IMR-90 (cell line): Measurements from ENCODE around the gene OSBPL9. TPM values are rescaled to one million over a fixed set of nuclear protein-coding genes. Genes with fewer than 3 reads are reported as not detected.

Experiments
- ATAC-seq: fragments of 200-7000 bp; cut with Tn5 transposase; 2 replicates; pipeline ENCODE4 v1.9.1; 2020; ENCODE audit warnings: low read depth, mild to moderate bottlenecking, moderate library complexity
- BruUV-seq: library from RNA; stranded (reverse); fragments of 400-500 nt; replicated peaks from 2 replicates; lab custom pipeline; 2021; lab: Mats Ljungman, UMichigan
- CTCF ChIA-PET: fragments of 300-600 bp; formaldehyde crosslinking; extraction: SDS; loops from one replicate; lab custom pipeline; 2021; ENCODE audit warnings: antibody characterized with exemption; lab: Yijun Ruan, JAX
- POLR2A ChIA-PET: fragments of 300-600 bp; sonication (Branson Sonifier 250); formaldehyde crosslinking; loops from one replicate; lab custom pipeline; 2022; ENCODE audit warnings: antibody characterized with exemption; ENCODE audit not compliant: unreplicated experiment; lab: Charles Lee
- DNase-seq: peaks from one replicate; pipeline ENCODE4 v3.0.0; 2013
- H2AFZ ChIP-seq: replicated peaks from 2 replicates; pipeline ENCODE3; 2013; ENCODE audit warnings: low read length, mild to moderate bottlenecking; ENCODE audit not compliant: poor library complexity
- H2AK5ac ChIP-seq: 2 replicates; pipeline ENCODE4 v1.6.1; 2013; ENCODE audit warnings: low read depth, low read length, inconsistent platforms
- H2AK9ac ChIP-seq: replicated peaks from 2 replicates; pipeline ENCODE3; 2013; ENCODE audit warnings: mild to moderate bottlenecking, low read depth, low read length, moderate library complexity; ENCODE audit not compliant: poor library complexity
- H2BK120ac ChIP-seq: 2 replicates; pipeline ENCODE4 v1.6.1; 2013; ENCODE audit warnings: low read depth, low read length, inconsistent platforms
- H2BK15ac ChIP-seq: 3 replicates; pipeline ENCODE4 v1.6.1; 2013; ENCODE audit warnings: low read depth, low read length, inconsistent platforms
- H2BK20ac ChIP-seq: 2 replicates; pipeline ENCODE4 v1.6.1; 2013; ENCODE audit warnings: low read depth, mild to moderate bottlenecking, inconsistent platforms, low read length, moderate library complexity
- H2BK5ac ChIP-seq: 2 replicates; pipeline ENCODE4 v1.6.1; 2013; ENCODE audit warnings: mild to moderate bottlenecking, low read depth, low read length, inconsistent platforms; ENCODE audit not compliant: poor library complexity, severe bottlenecking
- H3K14ac ChIP-seq: replicated peaks from 2 replicates; pipeline ENCODE4 v1.6.1; 2013; ENCODE audit warnings: low read depth, low read length, inconsistent platforms
- H3K18ac ChIP-seq: 2 replicates; pipeline ENCODE4 v1.6.1; 2013; ENCODE audit warnings: low read depth, low read length, control low read depth
- H3K23ac ChIP-seq: 2 replicates; pipeline ENCODE4 v1.6.1; 2013; ENCODE audit warnings: low read depth, low read length, inconsistent platforms
- H3K27ac ChIP-seq: 2 replicates; pipeline ENCODE4 v1.5.1; 2013; ENCODE audit warnings: mild to moderate bottlenecking, control low read depth, low read length; ENCODE audit not compliant: insufficient read depth
- H3K27me3 ChIP-seq: 2 replicates; pipeline ENCODE4 v1.6.1; 2013; ENCODE audit warnings: low read length; ENCODE audit not compliant: control insufficient read depth, insufficient read depth
- H3K36me3 ChIP-seq: 2 replicates; pipeline ENCODE4 v1.6.1; 2013; ENCODE audit warnings: low read length, mixed read lengths; ENCODE audit not compliant: control insufficient read depth, insufficient read depth
- H3K4ac ChIP-seq: 2 replicates; pipeline ENCODE4 v1.6.1; 2013; ENCODE audit warnings: low read depth, low read length, inconsistent platforms
- H3K4me1 ChIP-seq: 2 replicates; pipeline ENCODE4 v1.6.1; 2013; ENCODE audit warnings: low read length, mixed read lengths; ENCODE audit not compliant: control insufficient read depth, insufficient read depth
- H3K4me2 ChIP-seq: 2 replicates; pipeline ENCODE4 v1.6.1; 2013; ENCODE audit warnings: low read depth, mild to moderate bottlenecking, control low read depth, low read length, moderate library complexity
- H3K4me3 ChIP-seq: 2 replicates; pipeline ENCODE4 v1.5.1; 2013; ENCODE audit warnings: low read depth, mild to moderate bottlenecking, control low read depth, low read length, moderate library complexity; ENCODE audit not compliant: insufficient read depth
- H3K56ac ChIP-seq: 2 replicates; pipeline ENCODE4 v1.6.1; 2013; ENCODE audit warnings: low read length, inconsistent platforms; ENCODE audit not compliant: insufficient read depth; ENCODE audit errors: extremely low read depth
- H3K79me1 ChIP-seq, 2 experiments: 2 replicates each; pipeline ENCODE4 v1.6.1; 2013; ENCODE audit warnings: low read length in 2 of 2, inconsistent platforms in 1 of 2, low read depth in 1 of 2
- H3K9ac ChIP-seq: 2 replicates; pipeline ENCODE4 v1.6.1; 2013; ENCODE audit warnings: low read depth, low read length, control low read depth
- H3K9me1 ChIP-seq: 2 replicates; pipeline ENCODE4 v1.6.1; 2013; ENCODE audit warnings: low read length, inconsistent platforms; ENCODE audit not compliant: insufficient read depth
- H3K9me3 ChIP-seq: 2 replicates; pipeline ENCODE4 v1.6.1; 2013; ENCODE audit warnings: low read length; ENCODE audit not compliant: control insufficient read depth, insufficient read depth
- H4K20me1 ChIP-seq: 2 replicates; pipeline ENCODE4 v1.6.1; 2013; ENCODE audit warnings: low read length, inconsistent platforms; ENCODE audit not compliant: insufficient read depth
- H4K5ac ChIP-seq: 2 replicates; pipeline ENCODE4 v1.6.1; 2013; ENCODE audit warnings: mild to moderate bottlenecking, low read depth, low read length, control low read depth
- H4K8ac ChIP-seq, 2 experiments: 2 replicates each; pipeline ENCODE4 v1.6.1; 2013; ENCODE audit warnings: low read depth in 2 of 2, low read length in 2 of 2, control low read depth in 1 of 2, inconsistent platforms in 1 of 2
- H4K91ac ChIP-seq: 2 replicates; pipeline ENCODE4 v1.6.1; 2013; ENCODE audit warnings: low read depth, low read length, inconsistent platforms; ENCODE audit not compliant: insufficient read depth
- BHLHE40 ChIP-seq: fragments of 150-350 bp; IDR thresholded peaks from 2 replicates; pipeline ENCODE4 v1.6.1; 2016; ENCODE audit warnings: mild to moderate bottlenecking, low read depth, low read length
- CEBPB ChIP-seq: IDR thresholded peaks from 2 replicates; pipeline ENCODE4 v1.6.1; 2012; ENCODE audit warnings: low read depth, low read length, improper control_type of control experiment
- CHD1 ChIP-seq: IDR thresholded peaks from 2 replicates; pipeline ENCODE4 v1.6.1; 2012; ENCODE audit warnings: low read depth, low read length, improper control_type of control experiment
- FOS ChIP-seq: fragments of 150-350 bp; IDR thresholded peaks from 2 replicates; pipeline ENCODE4 v1.6.1; 2016; ENCODE audit warnings: low read depth, low read length
- MAFK ChIP-seq: IDR thresholded peaks from 2 replicates; pipeline ENCODE4 v1.6.1; 2012; ENCODE audit warnings: low read depth, low read length, improper control_type of control experiment
- MAZ ChIP-seq: IDR thresholded peaks from 2 replicates; pipeline ENCODE4 v1.6.1; 2012; ENCODE audit warnings: low read depth, mild to moderate bottlenecking, low read length, improper control_type of control experiment, moderate library complexity, borderline replicate concordance
- MXI1 ChIP-seq: IDR thresholded peaks from 2 replicates; pipeline ENCODE4 v1.6.1; 2012; ENCODE audit warnings: low read depth, mild to moderate bottlenecking, low read length, moderate library complexity, borderline replicate concordance
- NFE2L2 ChIP-seq: fragments of 150-350 bp; IDR thresholded peaks from 2 replicates; pipeline ENCODE4 v1.6.1; 2016; ENCODE audit warnings: low read depth, mild to moderate bottlenecking, low read length
- POLR2A ChIP-seq: IDR thresholded peaks from 2 replicates; pipeline ENCODE4 v1.6.1; 2012; ENCODE audit warnings: mild to moderate bottlenecking, low read depth, low read length
- RAD21 ChIP-seq: IDR thresholded peaks from 2 replicates; pipeline ENCODE4 v1.6.1; 2012; ENCODE audit warnings: low read length, improper control_type of control experiment
- RCOR1 ChIP-seq: IDR thresholded peaks from 2 replicates; pipeline ENCODE4 v1.6.1; 2012; ENCODE audit warnings: mild to moderate bottlenecking, low read length, improper control_type of control experiment; ENCODE audit not compliant: insufficient replicate concordance
- RFX5 ChIP-seq: IDR thresholded peaks from 2 replicates; pipeline ENCODE4 v1.8.0; 2012; ENCODE audit warnings: low read depth, mild to moderate bottlenecking, low read length, moderate library complexity
- SMC3 ChIP-seq: fragments of 150-350 bp; IDR thresholded peaks from 2 replicates; pipeline ENCODE4 v1.6.1; 2016; ENCODE audit warnings: low read depth, mild to moderate bottlenecking, antibody characterized with exemption, low read length, moderate library complexity
- WGBS, 2 experiments: methylation state at CpG; one replicate each; pipeline versions ENCODE4 v1.1.5 to v1.1.7; 2013; ENCODE audit warnings: missing lambda C conversion rate in 2 of 2; ENCODE audit not compliant: insufficient read length in 1 of 2; ENCODE audit errors: extremely low coverage in 2 of 2; 5-methylcytosine and 5-hydroxymethylcytosine counted together
- dilution Hi-C: fragments of 300-500 bp; cut with HindIII; formaldehyde crosslinking; loops from one replicate; pipeline ENCODE4 v1.14.3; 2018; ENCODE audit warnings: low sequenced_read_pairs; ENCODE audit not compliant: unreplicated experiment
- in situ Hi-C: fragments of 300-500 bp; cut with MboI; formaldehyde crosslinking; loops from 3 replicates; pipeline ENCODE4 v1.14.3; 2019; ENCODE audit warnings: low sequenced_read_pairs, inconsistent platforms, mixed read lengths
- intact Hi-C: fragments of 100-400 bp; cut with micrococcal nuclease; formaldehyde crosslinking; loops from 2 replicates; pipeline ENCODE4 v1.10.0; 2022
- polyA plus RNA-seq, 3 experiments: library from polyadenylated mRNA; depleted of rRNA; stranded (reverse); fragments of >200 nt; gene quantifications; 2 replicates each; pipeline ENCODE4 v1.2.3, GENCODE V29; 2012; ENCODE audit warnings: low replicate concordance in 1 of 3
- total RNA-seq: library from RNA; depleted of rRNA; stranded (reverse); fragments of >200 nt; gene quantifications from 2 replicates; pipeline ENCODE4 v1.2.3, GENCODE V29; 2012
- TF ChIP-seq, protein P1 (sequence below): fragments of 150-350 bp; IDR thresholded peaks from 2 replicates; pipeline ENCODE4 v1.6.1; 2016; ENCODE audit warnings: low read depth, mild to moderate bottlenecking, low read length, moderate library complexity, borderline replicate concordance
- TF ChIP-seq, protein P2 (sequence below): fragments of 150-350 bp; IDR thresholded peaks from 2 replicates; pipeline ENCODE4 v1.6.1; 2017; ENCODE audit warnings: mild to moderate bottlenecking, antibody characterized with exemption, low read length, low read depth
- TF ChIP-seq, protein P3 (sequence below): conservative IDR thresholded peaks from 2 replicates; pipeline ENCODE4 v1.5.1; 2012; ENCODE audit warnings: mild to moderate bottlenecking, low read depth, low read length, improper control_type of control experiment

Gene OSBPL9
- total and polyA plus RNA-seq, 2 of the 4 experiments (the other 2 are of a cell fraction), result 51.4 to 127 TPM

GRCh38 chr1:51760872-51761271, 144.0 kb downstream of the OSBPL9 start:
- Histone ChIP-seq H3K9me3 (no peaks in the 10 kb centered on the region), H3K4me2 (no peak overlapping the region), H4K91ac (no peak overlapping the region), H2BK15ac (no peak overlapping the region), H3K14ac (no peak overlapping the region), H3K9ac (no peak overlapping the region), H3K27ac (no peak overlapping the region), H3K79me1 (peaks cover 7% of the 10 kb centered on the region in 2 experiments; a peak in 2 of 4 replicates), H2BK120ac (no peak overlapping the region), H3K27me3 (no peaks in the 10 kb centered on the region), H2AK5ac (no peak overlapping the region), H2AK9ac (no peak overlapping the region), H4K8ac (no peak overlapping the region), H3K18ac (no peak overlapping the region), H4K5ac (no peak overlapping the region), H2BK5ac (no peak overlapping the region), H2BK20ac (no peak overlapping the region), H3K4me1 (no peaks in the 10 kb centered on the region), H4K20me1 (no peaks in the 10 kb centered on the region), H3K9me1 (no peaks in the 10 kb centered on the region), H3K23ac (no peak overlapping the region), H3K56ac (no peak overlapping the region), H3K4me3 (no peak overlapping the region), H3K36me3 (peaks cover 2% of the 10 kb centered on the region; the same call in 1 of the 2 replicates), H3K4ac (no peak overlapping the region), H2AFZ (no peak overlapping the region)
- dilution Hi-C loops, result no loop called here
- in situ Hi-C loops, result no loop called here
- 86% methylated on average over 1 of the region's 3 CpGs; no CpG with 5 or more reads in 1 of the 2 experiments for WGBS, 2 experiments
- BruUV-seq, result no TSS peak
- ChIA-PET POLR2A (no interaction called here), CTCF (interaction anchor here (1.7 kb wide), 1 partner anchor 8 kb away, joined by 8 read pairs; no protein-coding TSS in a partner anchor)
- ATAC-seq (no peak), DNase-seq (no peak)
- TF ChIP-seq CHD1 (no peak), POLR2A (no peak), CEBPB (no peak), MAFK (no peak), RAD21 (no peak), SMC3 (no peak), FOS (no peak), RFX5 (no peak), NFE2L2 (no peak), MXI1 (no peak), RCOR1 (no peak), MAZ (no peak), BHLHE40 (no peak)
- TF ChIP-seq, protein P1, sequence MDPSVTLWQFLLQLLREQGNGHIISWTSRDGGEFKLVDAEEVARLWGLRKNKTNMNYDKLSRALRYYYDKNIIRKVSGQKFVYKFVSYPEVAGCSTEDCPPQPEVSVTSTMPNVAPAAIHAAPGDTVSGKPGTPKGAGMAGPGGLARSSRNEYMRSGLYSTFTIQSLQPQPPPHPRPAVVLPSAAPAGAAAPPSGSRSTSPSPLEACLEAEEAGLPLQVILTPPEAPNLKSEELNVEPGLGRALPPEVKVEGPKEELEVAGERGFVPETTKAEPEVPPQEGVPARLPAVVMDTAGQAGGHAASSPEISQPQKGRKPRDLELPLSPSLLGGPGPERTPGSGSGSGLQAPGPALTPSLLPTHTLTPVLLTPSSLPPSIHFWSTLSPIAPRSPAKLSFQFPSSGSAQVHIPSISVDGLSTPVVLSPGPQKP, result no peak
- TF ChIP-seq, protein P2, sequence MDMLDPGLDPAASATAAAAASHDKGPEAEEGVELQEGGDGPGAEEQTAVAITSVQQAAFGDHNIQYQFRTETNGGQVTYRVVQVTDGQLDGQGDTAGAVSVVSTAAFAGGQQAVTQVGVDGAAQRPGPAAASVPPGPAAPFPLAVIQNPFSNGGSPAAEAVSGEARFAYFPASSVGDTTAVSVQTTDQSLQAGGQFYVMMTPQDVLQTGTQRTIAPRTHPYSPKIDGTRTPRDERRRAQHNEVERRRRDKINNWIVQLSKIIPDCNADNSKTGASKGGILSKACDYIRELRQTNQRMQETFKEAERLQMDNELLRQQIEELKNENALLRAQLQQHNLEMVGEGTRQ, result no peak
- TF ChIP-seq, protein P3, sequence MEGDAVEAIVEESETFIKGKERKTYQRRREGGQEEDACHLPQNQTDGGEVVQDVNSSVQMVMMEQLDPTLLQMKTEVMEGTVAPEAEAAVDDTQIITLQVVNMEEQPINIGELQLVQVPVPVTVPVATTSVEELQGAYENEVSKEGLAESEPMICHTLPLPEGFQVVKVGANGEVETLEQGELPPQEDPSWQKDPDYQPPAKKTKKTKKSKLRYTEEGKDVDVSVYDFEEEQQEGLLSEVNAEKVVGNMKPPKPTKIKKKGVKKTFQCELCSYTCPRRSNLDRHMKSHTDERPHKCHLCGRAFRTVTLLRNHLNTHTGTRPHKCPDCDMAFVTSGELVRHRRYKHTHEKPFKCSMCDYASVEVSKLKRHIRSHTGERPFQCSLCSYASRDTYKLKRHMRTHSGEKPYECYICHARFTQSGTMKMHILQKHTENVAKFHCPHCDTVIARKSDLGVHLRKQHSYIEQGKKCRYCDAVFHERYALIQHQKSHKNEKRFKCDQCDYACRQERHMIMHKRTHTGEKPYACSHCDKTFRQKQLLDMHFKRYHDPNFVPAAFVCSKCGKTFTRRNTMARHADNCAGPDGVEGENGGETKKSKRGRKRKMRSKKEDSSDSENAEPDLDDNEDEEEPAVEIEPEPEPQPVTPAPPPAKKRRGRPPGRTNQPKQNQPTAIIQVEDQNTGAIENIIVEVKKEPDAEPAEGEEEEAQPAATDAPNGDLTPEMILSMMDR, result no peak
- intact Hi-C loops, result no loop called here
